Lower leg skin (tissue), 4 donors: ENCODE data around the gene PTPRN2. TPM values are rescaled to one million over a fixed set of nuclear protein-coding genes. Genes with fewer than 3 reads are reported as not detected.

Source experiments
- DNase-seq, 2 donors: peaks; one replicate each; pipeline ENCODE4 v3.0.0-alpha.2; 2019; ENCODE audit warnings: low spot score in 2 of 2
- H3K4me3 ChIP-seq: fragments of 200-600 bp; sonication (generic); 2 replicates; pipeline ENCODE4 v1.5.1; 2017; ENCODE audit warnings: mild to moderate bottlenecking, low read depth; ENCODE audit not compliant: poor library complexity, severe bottlenecking
- POLR2A ChIP-seq, 2 donors: fragments of 450-650 bp; IDR thresholded peaks; one replicate each; pipeline ENCODE4 v1.6.1; 2016 to 2017; ENCODE audit warnings: antibody characterized with exemption in 2 of 2, mild to moderate bottlenecking in 1 of 2, moderate library complexity in 1 of 2
- WGBS, 2 donors: methylation state at CpG; one replicate each; pipeline ENCODE4 v1.1.5; 2018; 5-methylcytosine and 5-hydroxymethylcytosine counted together
- intact Hi-C: fragments of 100-400 bp; cut with DNase I; formaldehyde crosslinking; loops from one replicate; pipeline ENCODE4 v1.15.0; 2023; ENCODE audit warnings: low total_unique reads
- total RNA-seq, 4 donors: library from RNA; depleted of rRNA; stranded (reverse); fragments of >200 nt; gene quantifications; one replicate each; pipeline ENCODE4 v1.1.0, GENCODE V29; 2016
- TF ChIP-seq, protein P1 (sequence below), 3 donors: fragments of 450-650 bp; IDR thresholded peaks; one replicate each; pipeline ENCODE4 v1.5.1; 2016; ENCODE audit warnings: antibody characterized with exemption in 3 of 3, mild to moderate bottlenecking in 3 of 3, moderate library complexity in 2 of 3

The PTPRN2 gene
- total RNA-seq, 4 donors from 2014 or later = 0.11 to 1.6 (median 0.92) TPM

DNA sequence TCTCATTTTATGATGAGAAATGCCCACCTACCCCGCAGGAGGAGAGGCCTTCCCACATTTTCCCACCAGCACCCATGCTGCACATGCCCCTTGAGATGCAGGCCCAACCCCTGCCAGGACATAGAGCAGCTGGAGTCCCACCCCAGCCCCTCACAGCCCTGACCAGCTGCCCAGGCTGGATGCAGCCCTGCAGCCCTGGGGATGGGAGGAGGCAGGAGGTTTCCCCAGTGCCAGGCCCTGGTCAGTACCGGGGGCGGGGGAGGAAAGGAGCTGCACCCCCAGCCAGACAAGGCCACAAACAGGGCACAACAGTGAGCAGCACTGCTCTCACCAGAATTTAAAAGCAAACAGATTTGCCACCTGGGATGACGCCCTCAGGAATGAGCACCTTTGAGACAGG is 196.1 kb downstream of the PTPRN2 start:
- no peak for DNase-seq
- no peak overlapping the region for H3K4me3 ChIP-seq
- no peak for TF ChIP-seq POLR2A (IDR thresholded peaks at IDR 0.05)
- TF ChIP-seq, protein P1, sequence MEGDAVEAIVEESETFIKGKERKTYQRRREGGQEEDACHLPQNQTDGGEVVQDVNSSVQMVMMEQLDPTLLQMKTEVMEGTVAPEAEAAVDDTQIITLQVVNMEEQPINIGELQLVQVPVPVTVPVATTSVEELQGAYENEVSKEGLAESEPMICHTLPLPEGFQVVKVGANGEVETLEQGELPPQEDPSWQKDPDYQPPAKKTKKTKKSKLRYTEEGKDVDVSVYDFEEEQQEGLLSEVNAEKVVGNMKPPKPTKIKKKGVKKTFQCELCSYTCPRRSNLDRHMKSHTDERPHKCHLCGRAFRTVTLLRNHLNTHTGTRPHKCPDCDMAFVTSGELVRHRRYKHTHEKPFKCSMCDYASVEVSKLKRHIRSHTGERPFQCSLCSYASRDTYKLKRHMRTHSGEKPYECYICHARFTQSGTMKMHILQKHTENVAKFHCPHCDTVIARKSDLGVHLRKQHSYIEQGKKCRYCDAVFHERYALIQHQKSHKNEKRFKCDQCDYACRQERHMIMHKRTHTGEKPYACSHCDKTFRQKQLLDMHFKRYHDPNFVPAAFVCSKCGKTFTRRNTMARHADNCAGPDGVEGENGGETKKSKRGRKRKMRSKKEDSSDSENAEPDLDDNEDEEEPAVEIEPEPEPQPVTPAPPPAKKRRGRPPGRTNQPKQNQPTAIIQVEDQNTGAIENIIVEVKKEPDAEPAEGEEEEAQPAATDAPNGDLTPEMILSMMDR (IDR thresholded peaks at IDR 0.05) = no peak
- intact Hi-C loops = loop anchor here (10.0 kb wide), 1 partner anchor 957 kb away; no protein-coding TSS in a partner anchor
- WGBS, 2 donors = 91 to 93% methylated on average over 4 of the region's 4 CpGs

DNA sequence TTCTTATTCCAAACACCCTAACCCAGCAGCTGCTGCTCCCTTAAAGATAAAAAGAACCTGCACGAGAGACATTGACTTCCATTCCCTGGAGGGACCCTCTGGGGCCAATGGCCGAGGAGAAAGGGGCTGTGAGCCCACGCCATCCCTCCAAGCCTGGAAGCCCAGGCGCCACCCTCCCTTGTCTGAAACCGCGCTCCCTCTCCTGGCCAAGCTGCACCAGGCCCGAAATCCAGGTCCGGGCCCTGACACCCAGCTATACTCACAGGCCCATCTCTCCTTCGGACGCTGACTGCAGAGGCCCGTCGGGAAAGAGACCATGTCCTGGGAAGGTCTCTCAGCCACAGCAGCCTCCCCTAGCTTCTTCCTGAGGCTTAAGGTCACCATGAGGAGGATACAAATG is 196.5 kb downstream of the PTPRN2 start:
- TF ChIP-seq, protein P1 (IDR thresholded peaks at IDR 0.05) = no peak
- 84 to 89% methylated on average over 11 to 12 of the region's 12 CpGs for WGBS, 2 donors
- intact Hi-C loops = loop anchor here (10.0 kb wide), 1 partner anchor 956 kb away; no protein-coding TSS in a partner anchor
- H3K4me3 ChIP-seq = no peak overlapping the region
- DNase-seq = no peak

DNA sequence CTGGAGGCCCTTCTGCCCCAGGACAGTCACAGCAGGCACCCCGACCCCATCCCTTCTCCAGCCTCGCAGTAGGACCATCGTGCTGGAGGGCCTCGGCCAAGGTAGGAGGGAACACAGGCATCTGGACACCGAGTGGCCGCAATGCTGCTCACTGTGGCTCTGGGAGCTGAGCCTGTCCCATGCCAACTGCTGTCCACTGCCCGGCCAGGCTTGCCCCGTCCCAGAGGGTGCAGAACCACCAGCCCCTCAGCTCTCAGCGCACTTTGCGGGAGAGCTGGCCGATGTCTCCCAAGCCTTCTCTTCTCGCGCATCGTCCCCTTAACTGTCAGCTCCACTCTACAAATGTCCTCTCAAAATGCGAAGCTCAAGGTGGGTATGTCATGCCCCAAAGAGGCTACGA is 197.2 kb downstream of the PTPRN2 start:
- 90 to 92% methylated on average over 15 to 16 of the region's 16 CpGs for WGBS, 2 donors
- DNase-seq = no peak
- no peak for TF ChIP-seq POLR2A (IDR thresholded peaks at IDR 0.05)
- TF ChIP-seq, protein P1 (IDR thresholded peaks at IDR 0.05) = no peak
- H3K4me3 ChIP-seq = no peak overlapping the region
- intact Hi-C loops = loop anchor here (10.0 kb wide), 1 partner anchor 956 kb away; no protein-coding TSS in a partner anchor

DNA sequence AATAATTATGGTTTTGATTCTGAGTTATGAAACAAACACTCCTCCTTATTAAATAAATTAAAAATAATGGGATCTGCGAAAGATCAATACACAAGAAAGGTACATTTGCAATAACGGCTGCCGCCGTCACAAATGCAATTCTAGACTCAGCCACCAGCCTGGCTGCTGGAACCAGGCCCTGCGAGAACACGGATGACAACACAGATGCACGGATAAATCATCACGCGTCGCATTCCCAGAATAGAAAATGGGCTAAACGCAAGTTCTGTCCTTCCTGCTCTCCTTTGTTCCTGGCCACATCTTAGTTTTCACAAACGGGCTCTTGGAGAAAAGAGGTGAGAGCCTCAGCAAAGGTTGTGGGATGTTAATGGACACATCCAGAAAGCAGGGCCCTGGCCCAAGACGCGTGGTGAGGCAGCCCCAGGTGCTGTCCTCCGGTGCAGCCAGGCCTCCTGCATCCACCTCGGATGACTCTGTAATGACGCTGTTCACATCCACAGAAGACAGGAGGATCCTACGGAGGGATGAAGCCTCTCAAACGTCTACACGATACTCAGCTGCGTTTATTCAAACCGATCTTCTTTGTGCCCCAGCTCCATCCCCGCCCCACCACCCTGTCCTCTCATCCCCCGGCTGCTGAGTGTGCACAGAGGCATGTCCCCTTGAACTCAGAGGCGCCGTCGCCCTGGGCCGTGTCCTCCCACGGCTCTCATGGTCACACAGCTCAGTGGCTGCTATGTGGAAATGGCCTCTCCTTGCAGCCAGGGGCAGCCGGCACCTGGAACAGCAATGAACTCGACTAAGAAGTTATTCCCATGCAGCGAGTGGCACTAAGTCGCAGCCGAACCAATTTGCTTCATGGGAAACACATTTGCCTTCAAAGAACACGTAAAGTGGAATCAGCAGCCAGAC is 197.9 kb downstream of the PTPRN2 start:
- H3K4me3 ChIP-seq = no peak overlapping the region
- no peak for TF ChIP-seq POLR2A (IDR thresholded peaks at IDR 0.05)
- TF ChIP-seq, protein P1 (IDR thresholded peaks at IDR 0.05) = no peak
- intact Hi-C loops = loop anchor here (10.0 kb wide), 1 partner anchor 955 kb away; no protein-coding TSS in a partner anchor
- no peak for DNase-seq
- WGBS, 2 donors = 77 to 84% methylated on average over 35 of the region's 35 CpGs

DNA sequence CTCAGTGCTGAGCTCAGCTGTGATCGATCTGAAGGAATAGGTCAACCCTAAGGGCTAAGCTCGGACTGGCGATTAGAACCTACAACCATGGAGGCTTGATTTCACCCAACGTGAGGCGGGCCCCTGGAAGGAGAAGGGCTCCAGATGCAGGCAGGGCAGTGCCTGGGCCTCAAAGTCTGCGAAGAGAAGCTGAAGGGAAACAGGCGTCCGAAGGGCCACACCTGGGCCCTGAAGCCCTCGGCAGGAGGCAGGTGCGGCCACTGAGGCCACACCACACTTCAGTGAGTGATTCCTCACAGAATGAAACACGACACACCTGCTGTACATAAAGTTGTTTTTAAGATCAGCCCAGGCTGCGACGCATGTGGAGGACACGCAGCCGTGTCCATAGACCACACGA is 198.7 kb downstream of the PTPRN2 start:
- intact Hi-C loops = no loop called here
- no peak for DNase-seq
- 88 to 92% methylated on average over 16 of the region's 16 CpGs for WGBS, 2 donors
- no peak overlapping the region for H3K4me3 ChIP-seq
- TF ChIP-seq, protein P1 (IDR thresholded peaks at IDR 0.05) = no peak
